GM19351 (cell line): Measurements from ENCODE around the gene CPLX3.
"Not testable (repeated sequence)": the region's sequence is repeated elsewhere in the genome, so short reads cannot be mapped to it uniquely, and the experiment has no call there.

Source experiments
- ATAC-seq: cut with Tn5 transposase; IDR thresholded peaks from one replicate; pipeline ENCODE4 v1.9.1; 2021; ENCODE audit warnings: mild to moderate bottlenecking, moderate library complexity; ENCODE audit not compliant: unreplicated experiment

CPLX3 gene, protein sequence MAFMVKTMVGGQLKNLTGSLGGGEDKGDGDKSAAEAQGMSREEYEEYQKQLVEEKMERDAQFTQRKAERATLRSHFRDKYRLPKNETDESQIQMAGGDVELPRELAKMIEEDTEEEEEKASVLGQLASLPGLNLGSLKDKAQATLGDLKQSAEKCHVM

DNA sequence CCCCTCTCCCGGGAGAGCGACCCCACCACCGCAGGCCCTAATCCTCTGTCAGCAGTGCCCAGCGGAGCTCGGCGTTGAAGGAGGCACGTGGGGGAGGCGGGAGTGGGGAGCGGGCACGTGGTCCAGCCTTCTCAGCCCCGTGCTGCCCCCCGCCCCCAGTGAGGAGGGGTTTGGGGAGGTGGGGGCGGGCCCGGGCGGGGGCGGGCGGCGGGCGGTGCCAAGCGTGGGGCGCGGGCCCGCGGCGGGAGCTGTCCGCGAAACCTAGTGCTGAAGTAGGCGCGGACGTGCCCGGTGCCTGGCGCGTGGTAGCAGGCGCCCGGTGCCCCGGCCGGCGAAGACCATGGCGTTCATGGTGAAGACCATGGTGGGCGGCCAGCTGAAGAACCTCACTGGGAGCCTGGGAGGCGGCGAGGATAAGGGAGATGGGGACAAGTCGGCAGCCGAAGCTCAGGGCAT, at the start of gene CPLX3:
CPLX3 (plus strand) TSS at position 264 of the 456 bp plus-strand sequence; CDS start at position 341, 77 bp downstream.
- no peak for ATAC-seq

DNA sequence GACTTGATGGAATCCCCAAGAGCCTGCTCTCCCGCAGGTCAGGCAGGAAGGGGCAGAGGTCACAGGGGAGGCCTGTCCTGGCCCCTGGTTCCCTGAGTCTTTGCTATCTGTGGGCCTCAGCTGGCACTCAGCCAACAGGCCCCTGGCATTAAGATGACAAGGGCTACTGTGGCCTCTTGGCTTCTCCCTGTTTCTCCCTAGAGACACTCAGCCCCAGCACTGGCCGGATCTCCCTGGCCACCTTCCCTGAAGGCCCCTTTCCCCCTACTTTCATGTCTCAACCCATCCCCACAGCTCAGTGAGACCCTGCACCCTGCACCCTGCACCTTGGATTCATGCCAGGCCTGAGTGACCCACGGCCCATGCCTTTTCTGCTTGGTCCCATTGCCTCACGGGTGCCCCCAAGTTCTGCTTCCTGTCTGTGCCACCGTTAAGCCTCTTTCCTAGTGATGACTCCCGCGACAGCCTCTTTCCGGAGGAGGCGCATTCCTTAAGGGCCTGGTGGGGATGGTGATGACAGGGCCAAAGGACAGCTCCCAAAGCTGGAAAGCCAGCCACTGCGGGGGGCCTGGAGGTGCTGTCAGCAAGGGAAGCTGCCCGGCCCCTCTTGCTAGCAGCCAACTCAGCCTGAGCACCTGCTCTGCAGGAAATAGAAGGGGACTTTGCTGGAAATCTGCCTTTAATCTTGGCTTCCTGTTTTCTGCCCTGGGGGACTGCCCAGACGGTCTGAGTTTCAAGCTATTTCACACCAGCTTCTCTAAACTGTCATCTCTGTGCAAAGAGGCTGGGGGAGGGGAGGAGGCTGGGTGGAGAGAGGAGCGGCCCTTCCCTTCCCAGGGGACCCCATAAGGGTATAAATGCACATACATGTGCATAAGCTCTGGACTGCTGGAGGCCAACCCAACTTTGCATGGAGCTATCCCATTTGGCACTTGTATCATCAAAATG, 49.3 kb upstream of the CPLX3 start:
- peak; percentile 37 for ATAC-seq

DNA sequence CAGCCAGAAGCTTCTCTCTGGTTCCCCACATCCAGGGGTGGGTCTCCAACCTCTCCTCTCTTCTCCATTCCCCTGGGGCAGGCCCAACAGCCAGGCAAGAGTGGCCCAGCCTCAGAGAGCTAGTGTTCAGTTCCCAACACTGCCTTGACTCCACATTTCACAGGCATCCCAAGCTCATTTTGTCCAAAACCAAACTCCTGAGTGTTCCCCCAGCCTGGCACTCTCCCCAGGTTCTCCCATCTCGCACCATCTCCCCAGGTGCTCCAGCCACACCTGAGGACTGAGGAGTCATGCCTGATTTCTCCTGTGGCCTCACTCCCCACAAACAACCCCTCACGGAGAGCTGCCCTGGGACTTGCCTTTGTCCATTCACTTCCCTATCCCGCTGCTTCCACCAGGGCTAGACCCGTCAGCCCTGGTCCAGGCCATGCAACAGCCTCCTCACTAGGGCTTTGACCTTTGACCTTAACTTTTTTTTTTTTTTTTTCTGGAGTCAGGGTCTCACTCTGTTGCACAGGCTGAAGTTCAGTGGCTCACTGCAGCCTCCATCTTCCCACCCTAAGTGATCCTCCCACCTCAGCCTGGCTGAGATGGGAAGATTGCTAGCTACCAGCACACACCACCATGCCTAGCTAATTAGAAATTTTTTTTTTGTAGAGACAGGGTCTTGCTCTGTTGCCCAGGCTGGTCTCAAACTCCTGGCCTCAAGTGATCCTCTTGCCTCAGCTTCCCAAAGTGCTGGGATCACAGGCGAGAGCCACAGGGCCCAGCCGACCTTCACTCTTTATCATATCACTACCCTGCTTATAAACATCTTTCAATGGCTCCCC, 48.4 kb upstream of the CPLX3 start:
- ATAC-seq: no peak

DNA sequence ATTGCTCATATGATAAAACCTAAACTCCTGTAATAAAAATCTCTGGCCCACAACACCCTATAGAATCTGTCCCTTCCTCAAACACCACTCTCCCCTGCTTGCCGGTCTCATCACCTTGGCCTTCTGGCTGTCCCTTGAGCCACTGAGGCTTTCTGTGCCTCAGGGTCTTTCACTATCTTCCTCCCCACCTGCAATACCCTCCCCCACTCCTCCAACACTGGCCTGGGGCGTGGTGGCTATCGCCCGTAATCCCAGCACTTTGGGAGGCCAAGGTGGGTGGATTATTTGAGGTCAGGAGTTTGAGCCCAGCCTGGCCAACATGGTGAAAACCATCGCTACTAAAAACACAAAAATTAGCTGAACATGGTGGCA, 47.8 kb upstream of the CPLX3 start:
- ATAC-seq: no peak

DNA sequence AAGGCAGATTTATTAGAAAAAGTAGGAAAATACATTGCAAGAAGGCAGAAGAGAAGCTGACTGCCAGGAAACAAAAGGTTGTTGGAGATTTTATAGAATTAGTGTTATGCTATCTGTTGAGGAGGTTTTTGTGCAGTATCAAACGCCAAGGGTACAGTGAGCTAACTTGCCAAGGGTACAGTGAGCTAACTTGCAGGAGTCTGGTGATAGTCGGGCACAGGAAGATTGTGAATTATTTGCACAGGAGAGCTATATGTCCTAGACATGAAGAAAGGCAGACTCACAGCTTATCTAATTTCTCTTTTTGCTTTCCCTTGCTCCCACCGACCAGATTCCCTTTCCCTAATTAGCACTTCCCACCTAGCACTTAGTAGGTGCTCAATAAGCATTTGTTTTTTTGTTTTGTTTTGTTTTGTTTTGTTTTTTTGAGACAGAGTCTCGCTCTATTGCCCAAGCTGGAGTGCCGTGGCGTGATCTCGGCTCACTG, 47.2 kb upstream of the CPLX3 start:
- no peak for ATAC-seq

DNA sequence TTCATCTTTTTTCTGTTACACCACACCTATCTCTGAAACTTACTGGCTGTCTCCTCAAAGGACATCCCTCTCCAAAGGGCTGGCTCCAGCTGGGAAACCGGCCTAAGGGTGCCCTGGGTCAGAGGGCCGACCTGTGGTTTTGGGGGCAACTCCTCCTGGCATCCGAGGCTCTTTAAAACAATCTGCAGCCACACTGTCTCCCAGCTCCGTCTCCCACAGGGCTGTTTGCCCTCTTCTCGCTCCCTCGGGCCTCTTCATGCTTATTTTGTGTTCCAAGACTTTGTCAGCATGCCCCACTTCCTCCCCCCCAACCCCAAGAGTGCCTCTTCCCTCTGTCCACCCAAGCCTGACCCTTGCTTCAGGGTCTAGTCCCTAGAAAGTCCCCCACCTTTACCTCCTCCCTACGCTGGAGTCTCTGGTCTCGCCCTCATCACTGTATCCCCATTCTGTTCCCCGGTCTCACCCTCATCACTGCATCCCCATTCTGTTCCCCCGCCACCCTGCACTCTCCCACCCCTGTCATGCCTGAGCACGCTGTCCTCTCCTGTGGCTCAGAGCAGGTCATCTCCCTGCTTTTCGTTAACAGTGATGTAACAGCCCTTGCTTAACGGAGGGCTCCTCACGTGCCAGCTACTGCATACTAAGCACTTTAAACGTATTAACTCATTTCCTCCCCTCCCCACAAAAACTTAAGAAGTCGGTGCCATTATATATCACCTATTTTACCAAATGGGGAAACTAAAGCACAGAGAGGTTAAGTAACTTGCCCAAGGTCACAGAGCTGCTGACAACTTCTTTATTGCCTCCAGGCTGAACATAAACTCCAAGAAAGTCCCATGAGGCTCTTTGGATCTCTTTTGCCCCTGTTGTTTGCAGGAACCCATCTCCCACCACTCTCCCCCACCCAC, 45.6 kb upstream of the CPLX3 start:
- no peak for ATAC-seq

DNA sequence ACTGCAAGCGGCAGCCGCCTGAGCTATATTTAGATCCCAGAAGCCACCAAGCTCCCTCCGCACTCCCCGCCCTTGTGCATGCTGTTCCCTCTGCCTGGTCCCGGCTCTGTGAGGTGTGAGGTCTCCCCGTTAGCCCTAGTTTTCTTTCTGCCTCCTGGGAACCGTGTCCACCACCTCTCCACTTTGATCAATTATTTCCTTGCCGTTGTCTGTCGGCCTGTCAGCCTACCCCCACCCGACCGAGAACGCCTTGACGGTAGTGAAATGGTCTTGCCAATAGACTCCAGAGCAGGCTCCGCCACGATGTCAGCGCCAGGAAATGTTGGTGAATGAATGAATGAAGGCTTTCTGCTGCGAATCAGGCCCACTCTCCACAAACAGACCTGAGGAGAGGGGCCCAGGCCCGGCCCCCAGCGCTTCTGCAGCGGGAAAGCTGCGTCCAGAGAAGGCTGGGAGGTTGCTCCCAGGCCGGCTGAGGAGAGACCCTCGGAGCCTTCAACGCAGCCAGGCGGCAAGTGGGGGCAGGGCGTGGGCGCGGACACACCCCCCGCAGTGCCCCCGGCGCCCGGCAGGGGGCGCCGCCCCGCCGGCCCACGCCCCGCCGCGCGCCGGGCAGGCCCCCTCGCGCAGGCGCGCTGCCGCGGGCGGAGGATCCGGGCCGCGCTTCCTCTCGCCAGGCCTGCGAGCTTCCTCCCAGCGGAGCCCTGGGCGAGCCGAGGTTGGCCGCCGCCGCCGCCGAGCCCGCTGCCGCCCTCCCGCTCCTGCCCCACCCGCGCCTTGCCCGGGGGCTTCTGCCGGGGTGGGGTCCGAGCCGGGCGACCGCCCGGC, 44.8 kb upstream of the CPLX3 start, which contains the start of gene CSK:
CSK (plus strand) TSS at position 650 of the 828 bp plus-strand sequence. CDS start 16,218 bp downstream, outside the sequence.
- ATAC-seq: no peak

DNA sequence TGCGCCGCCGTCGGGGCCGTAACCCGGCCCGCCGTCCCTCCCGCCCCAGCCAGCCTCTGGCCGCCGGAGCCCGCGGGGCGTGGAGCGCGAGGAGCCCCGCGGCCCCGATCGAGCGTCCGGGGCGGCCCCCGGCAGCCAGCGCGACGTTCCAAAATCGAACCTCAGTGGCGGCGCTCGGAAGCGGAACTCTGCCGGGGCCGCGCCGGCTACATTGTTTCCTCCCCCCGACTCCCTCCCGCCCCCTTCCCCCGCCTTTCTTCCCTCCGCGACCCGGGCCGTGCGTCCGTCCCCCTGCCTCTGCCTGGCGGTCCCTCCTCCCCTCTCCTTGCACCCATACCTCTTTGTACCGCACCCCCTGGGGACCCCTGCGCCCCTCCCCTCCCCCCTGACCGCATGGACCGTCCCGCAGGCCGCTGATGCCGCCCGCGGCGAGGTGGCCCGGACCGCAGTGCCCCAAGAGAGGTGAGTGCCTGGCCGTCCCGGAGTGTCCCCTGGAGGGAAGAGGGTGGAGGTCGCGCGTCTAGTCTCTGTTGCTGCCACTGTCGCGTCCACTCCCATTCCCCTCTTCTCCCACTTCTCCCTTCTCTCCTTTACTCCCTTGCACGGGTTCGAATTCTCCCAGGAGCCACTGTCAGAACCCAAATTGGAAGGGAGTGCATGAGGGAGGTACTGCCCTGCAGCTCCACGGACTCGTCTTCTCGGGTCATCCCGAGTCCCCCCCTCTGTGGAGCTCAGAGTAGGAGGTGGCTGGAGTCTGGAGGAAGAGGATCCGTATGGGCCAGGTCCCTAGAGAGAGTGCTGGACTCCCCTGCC, 44.0 kb upstream of the CPLX3 start:
- ATAC-seq: no peak

DNA sequence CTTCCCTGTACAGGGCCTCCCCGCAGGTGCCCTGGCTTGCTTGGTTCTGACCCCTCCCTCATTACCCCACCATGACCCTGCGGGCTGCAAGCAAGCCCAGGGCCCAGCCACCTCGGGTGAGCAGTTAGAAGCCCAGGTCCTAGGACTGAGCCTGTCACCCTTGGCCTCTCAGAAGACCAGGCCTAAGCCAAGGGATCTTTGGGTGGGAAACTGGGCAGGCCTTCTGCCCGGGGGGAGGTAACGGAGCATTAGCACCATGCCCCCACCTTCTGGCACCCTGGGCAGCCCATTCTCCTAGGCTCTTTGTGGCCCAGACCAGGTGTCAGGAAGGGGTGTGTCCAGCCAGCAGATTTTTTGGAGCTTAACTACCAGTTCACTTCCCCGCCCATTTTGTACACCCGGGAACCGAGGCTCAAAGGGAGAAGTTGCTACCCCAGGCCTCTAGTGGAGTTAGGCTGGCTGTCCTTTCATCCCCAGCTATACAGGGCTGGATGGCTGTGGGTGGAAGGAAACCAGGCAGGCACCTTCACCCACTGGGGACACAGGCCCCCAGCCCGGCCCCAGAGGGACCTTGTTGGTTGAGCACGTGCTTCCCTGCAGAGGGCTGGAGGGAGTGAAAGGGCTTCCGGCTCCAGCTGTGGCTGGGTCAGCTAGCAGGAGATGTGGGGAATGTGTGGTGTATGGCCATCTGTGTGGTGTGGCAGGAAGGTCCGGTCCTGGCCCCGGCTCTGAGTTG, 43.2 kb upstream of the CPLX3 start:
- ATAC-seq: no peak

DNA sequence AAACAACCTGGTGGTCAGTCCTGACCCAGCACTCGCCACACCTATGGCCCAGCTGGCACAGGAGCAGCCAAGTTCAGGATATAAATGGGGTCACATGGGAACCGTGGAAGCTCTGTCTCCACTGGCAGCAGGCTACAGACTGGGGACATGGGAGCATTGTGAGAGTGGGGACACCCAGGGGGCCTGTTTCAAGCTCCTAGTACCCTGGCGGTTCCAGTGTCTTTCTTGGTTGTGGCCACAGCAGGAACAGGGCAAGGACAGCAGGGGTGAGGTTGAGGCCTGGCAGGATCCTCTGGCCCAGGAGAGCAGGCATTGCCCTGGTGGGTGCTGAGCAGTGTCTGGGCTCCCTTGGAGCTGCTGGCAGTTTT, 42.6 kb upstream of the CPLX3 start:
- ATAC-seq: no peak

DNA sequence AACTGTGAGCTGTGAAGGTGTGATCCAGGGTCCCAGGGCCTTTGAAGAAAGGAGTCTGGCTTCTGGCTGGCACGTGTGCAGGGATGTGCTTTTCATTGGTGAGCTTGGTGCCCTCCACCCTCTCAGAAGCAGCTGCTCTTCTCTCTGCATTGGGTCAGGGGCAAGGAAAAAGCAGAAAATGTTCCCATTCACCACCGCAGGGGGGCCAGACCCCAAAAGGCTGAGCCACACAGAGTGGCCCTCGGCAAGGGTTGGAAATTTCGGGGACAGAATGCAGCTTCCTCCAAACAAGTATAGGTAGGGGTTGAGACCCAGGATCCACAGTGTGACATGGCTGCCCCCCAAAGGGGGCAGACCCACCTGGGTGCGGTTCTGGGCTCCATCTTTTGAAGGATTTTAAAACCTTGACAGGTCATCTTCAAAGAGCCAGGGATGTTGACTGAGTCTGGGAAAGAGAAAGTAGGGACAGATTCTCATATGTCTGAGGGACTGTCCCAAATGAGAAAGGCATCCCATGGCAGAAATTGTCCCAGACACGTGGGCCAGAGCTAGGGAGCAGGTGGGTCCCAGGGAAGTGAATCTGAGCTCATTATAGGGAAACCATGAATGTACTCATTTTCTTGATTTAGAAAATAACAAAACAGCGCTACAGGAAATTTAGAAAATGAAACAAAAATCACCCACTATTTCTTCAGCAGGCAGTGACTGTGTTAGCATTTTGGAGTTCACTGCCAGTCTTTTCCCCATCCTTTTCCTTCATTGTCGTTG, 41.8 kb upstream of the CPLX3 start:
- no peak for ATAC-seq

DNA sequence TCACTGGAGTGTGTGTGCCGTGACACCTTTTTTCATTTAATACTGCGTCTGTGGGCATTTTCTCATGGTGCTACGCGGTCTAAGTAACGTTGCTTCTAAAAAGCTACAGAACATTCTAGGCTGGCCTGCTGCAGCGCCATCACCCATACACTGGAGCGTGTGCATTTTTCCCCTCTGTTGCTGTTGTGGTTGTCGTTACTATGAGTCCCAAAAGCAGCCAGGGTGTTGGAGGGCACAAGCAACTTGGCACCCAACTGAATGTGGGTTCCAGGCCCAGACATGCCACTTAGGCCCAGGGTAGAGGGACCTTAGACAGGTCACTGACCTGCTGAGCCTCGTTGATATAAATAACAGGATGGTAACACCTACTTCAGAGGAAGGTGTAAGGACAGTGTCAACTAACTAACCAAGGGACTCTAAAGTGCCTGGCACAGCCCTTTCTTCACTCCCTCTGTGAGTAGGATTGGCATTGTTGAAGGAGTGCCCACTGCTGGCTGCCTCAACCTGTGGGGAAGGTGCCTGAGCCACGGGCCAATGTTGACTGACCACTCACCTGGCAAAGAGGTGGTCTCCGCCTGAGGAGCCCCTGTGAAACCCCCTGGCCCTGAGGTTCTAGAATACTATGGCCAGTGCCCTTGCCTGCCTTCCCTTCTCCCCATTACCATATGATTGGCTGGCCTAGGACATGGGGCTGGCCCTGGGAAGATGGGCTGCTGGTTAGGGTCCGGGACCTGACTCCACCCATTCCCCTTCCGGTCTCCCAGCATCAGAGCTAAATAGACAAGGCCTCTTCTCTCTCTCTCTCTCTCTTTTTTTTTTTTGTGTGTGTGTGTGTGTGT, 41.0 kb upstream of the CPLX3 start:
- no peak for ATAC-seq

DNA sequence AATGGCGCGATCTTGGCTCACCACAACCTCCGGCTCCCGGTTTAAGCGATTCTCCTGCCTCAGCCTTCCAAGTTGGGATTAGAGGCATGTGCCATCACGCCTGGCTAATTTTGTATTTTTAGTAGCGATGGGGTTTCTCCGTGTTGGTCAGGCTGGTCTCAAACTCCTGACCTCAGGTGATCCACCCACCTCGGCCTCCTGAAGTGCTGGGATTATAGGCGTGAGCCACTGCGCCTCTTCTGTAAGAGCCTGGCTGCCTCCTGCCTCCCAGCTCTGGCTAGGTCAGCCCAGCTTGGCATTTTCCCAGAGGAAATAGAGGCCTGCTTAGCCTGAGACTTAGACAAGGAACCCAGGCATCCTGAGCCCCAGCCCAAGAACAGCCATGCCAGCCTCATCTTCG, 40.3 kb upstream of the CPLX3 start:
- ATAC-seq: not testable (repeated sequence)

DNA sequence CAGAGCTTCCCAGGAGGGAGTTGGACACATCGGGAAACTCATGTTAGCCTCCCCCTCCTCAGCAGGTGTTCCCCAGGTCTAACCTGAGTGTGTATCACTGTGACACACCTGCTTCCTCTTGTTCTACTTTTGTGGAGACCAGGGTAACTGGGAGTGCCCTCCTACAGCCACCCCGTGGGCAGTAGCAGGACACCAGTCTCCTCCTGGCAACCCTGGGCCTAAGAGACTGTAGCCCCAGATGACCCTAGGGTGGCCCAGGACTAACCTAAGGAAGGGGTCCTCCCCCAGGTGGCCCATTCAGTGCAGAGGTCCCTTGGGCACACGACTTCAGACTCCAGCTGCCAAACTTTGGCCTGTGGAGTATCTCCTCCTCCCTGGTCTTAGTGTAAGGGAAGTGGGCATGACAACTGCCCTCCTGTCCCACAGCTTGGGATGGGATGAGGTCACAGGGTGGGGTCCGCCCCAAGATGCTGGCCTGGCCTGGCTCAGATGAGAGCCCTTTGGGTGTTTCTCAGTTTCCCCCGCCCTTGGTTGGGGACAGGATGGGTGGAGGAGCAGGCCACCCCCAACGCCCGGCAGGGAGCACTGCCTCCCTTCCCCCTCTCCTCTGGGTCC, 39.8 kb upstream of the CPLX3 start:
- no peak for ATAC-seq

DNA sequence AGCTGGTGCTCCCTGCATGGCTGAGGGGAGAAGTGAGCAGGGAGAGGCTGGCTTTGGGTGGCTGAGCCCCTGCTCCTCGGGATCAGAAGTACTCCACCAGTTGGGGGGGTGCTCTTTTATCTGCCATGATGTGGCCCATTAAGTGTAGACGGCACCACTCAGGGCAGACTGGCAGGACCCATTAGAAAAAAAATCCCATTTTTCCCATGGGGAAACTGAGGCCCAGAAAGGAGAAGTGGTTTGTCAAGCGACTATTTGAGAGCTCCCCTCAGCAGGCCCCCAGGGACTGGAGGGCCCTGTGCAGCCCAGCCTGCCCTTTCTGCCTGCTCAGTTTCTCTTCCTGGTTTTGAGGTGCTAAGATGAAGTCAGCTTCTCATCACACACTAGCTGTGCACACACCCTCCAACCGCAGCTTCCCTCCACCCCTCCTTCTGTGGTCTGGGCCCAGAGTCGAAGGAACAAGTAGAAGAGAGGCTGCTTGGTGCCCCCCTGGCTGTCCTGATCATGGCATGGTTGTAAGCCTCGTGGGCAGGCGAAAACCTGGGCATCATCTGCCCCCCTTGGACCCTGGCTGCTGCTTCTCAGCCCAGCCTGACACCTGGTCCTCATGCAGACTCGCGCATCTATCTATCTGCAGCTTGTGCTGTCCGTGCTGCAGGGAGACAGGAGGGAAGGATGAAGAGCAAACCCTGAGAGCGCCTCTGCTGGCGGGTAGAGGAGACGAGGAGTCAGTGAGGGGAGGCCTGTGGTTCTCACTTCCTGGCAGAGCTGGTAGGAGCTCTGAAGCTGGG, 39.0 kb upstream of the CPLX3 start:
- ATAC-seq: peak; percentile 56
